HPDE6-E6E7 (cell line): ENCODE data around the gene DNAJA4.
"Not testable (repeated sequence)": the region's sequence is repeated elsewhere in the genome, so short reads cannot be mapped to it uniquely, and the experiment has no call there.

Source experiments
- DNase-seq: peaks from one replicate; pipeline ENCODE4 v3.0.0; 2011; ENCODE audit warnings: missing footprints; ENCODE audit errors: extremely low spot score

Gene DNAJA4

GRCh38 chr15:78244101-78244500 is 20.3 kb upstream of the DNAJA4 start:
- DNase-seq: no peak

GRCh38 chr15:78244893-78245292 is 19.5 kb upstream of the DNAJA4 start:
- DNase-seq: no peak

GRCh38 chr15:78245392-78245791 is 19.0 kb upstream of the DNAJA4 start:
- not testable (repeated sequence) for DNase-seq

GRCh38 chr15:78245976-78246620 is 18.3 kb upstream of the DNAJA4 start:
- DNase-seq: not testable (repeated sequence)

- DNase-seq: no peak
Measured at GRCh38 chr15:78247911-78248310, 16.5 kb upstream of the DNAJA4 start.

GRCh38 chr15:78249131-78249530 is 15.2 kb upstream of the DNAJA4 start:
- DNase-seq: no peak

- DNase-seq: no peak
Measured at GRCh38 chr15:78251136-78251535, 13.2 kb upstream of the DNAJA4 start.

- DNase-seq: no peak
Measured at GRCh38 chr15:78255421-78256043, 8.8 kb upstream of the DNAJA4 start.

GRCh38 chr15:78256044-78256437 is 8.3 kb upstream of the DNAJA4 start:
- DNase-seq: no peak

GRCh38 chr15:78257681-78258080 is 6.7 kb upstream of the DNAJA4 start:
- no peak for DNase-seq

GRCh38 chr15:78259232-78259631 is 5.1 kb upstream of the DNAJA4 start:
- DNase-seq: no peak

- DNase-seq: no peak
Measured at GRCh38 chr15:78260489-78260888, 3.9 kb upstream of the DNAJA4 start.

GRCh38 chr15:78261062-78261461 is 3.3 kb upstream of the DNAJA4 start:
- DNase-seq: no peak

GRCh38 chr15:78263351-78263781 is 996 bp upstream of the DNAJA4 start:
- DNase-seq: no peak

GRCh38 chr15:78263907-78264303 is 457 bp upstream of the DNAJA4 start:
- DNase-seq: no peak

GRCh38 chr15:78265137-78265460 is 737 bp downstream of the DNAJA4 start:
- DNase-seq: no peak

GRCh38 chr15:78265752-78266224 is 1.4 kb downstream of the DNAJA4 start:
- DNase-seq: peak; percentile 65

- no peak for DNase-seq
Measured at GRCh38 chr15:78266229-78266628, 1.9 kb downstream of the DNAJA4 start.

GRCh38 chr15:78266806-78267205 is 2.4 kb downstream of the DNAJA4 start:
- DNase-seq: no peak

GRCh38 chr15:78272316-78272715 is 8.0 kb downstream of the DNAJA4 start:
- no peak for DNase-seq

GRCh38 chr15:78272776-78273175 is 8.4 kb downstream of the DNAJA4 start:
- no peak for DNase-seq

GRCh38 chr15:78274994-78275393 is 10.6 kb downstream of the DNAJA4 start:
- DNase-seq: no peak

GRCh38 chr15:78276064-78276943 is 11.9 kb downstream of the DNAJA4 start:
- DNase-seq: no peak
